Astrocyte (in vitro differentiated cells and primary cell): Measurements from ENCODE around the gene EFCAB10. TPM values are rescaled to one million over a fixed set of nuclear protein-coding genes. Genes with fewer than 3 reads are reported as not detected.

Experiments used
- DNase-seq: peaks from one replicate; pipeline ENCODE4 v3.0.0-alpha.2; 2010; ENCODE audit warnings: low read depth
- FAIRE-seq: peaks from 2 replicates; lab custom pipeline; 2011; peaks lifted over from hg19 to GRCh38; lab: Jason Lieb, UNC
- H2AFZ ChIP-seq: 2 replicates; pipeline ENCODE4 v1.6.0; 2012; ENCODE audit warnings: low read depth, low read length, inconsistent platforms
- H3K27ac ChIP-seq: 2 replicates; pipeline ENCODE4 v1.5.1; 2011; ENCODE audit warnings: low read depth, low read length, inconsistent platforms
- H3K27me3 ChIP-seq: 2 replicates; pipeline ENCODE4 v1.6.0; 2011; ENCODE audit warnings: low read length, inconsistent platforms; ENCODE audit not compliant: insufficient read depth
- H3K36me3 ChIP-seq: 2 replicates; pipeline ENCODE4 v1.5.1; 2011; ENCODE audit warnings: low read length, inconsistent platforms; ENCODE audit not compliant: insufficient read depth
- H3K4me1 ChIP-seq: 2 replicates; pipeline ENCODE4 v1.5.1; 2011; ENCODE audit warnings: low read length, inconsistent platforms; ENCODE audit not compliant: insufficient read depth
- H3K4me2 ChIP-seq: 2 replicates; pipeline ENCODE4 v1.6.0; 2012; ENCODE audit warnings: low read length, inconsistent platforms
- H3K4me3 ChIP-seq: 2 replicates; pipeline ENCODE4 v1.5.1; 2011; ENCODE audit warnings: low read depth, mild to moderate bottlenecking, low read length, inconsistent platforms; ENCODE audit not compliant: insufficient read depth
- H3K79me2 ChIP-seq: 2 replicates; pipeline ENCODE4 v1.6.0; 2012; ENCODE audit warnings: mild to moderate bottlenecking, low read length, inconsistent platforms; ENCODE audit not compliant: insufficient read depth
- H3K9ac ChIP-seq: 2 replicates; pipeline ENCODE4 v1.6.0; 2012; ENCODE audit warnings: mild to moderate bottlenecking, low read length, inconsistent platforms
- H3K9me3 ChIP-seq: 2 replicates; pipeline ENCODE4 v1.5.1; 2012; ENCODE audit warnings: low read depth, mild to moderate bottlenecking, low read length, inconsistent platforms; ENCODE audit not compliant: insufficient read depth
- H4K20me1 ChIP-seq: 2 replicates; pipeline ENCODE4 v1.6.0; 2012; ENCODE audit warnings: low read length, inconsistent platforms; ENCODE audit not compliant: insufficient read depth
- H3K27ac Mint-ChIP-seq: one replicate; pipeline ENCODE4 v1.8.0; 2021; ENCODE audit warnings: mild to moderate bottlenecking, mixed read lengths; ENCODE audit not compliant: unreplicated experiment
- H3K27me3 Mint-ChIP-seq: one replicate; pipeline ENCODE4 v1.8.0; 2021; ENCODE audit warnings: low read depth, mixed read lengths; ENCODE audit not compliant: unreplicated experiment
- H3K36me3 Mint-ChIP-seq: one replicate; pipeline ENCODE4 v1.8.0; 2021; ENCODE audit warnings: low read depth, mixed read lengths; ENCODE audit not compliant: unreplicated experiment
- H3K4me1 Mint-ChIP-seq: one replicate; pipeline ENCODE4 v1.8.0; 2021; ENCODE audit warnings: low read depth, mixed read lengths; ENCODE audit not compliant: unreplicated experiment
- H3K4me3 Mint-ChIP-seq: one replicate; pipeline ENCODE4 v1.8.0; 2021; ENCODE audit warnings: mild to moderate bottlenecking, moderate library complexity, mixed read lengths; ENCODE audit not compliant: unreplicated experiment
- H3K9me3 Mint-ChIP-seq: one replicate; pipeline ENCODE4 v1.8.0; 2021; ENCODE audit warnings: mild to moderate bottlenecking, mixed read lengths; ENCODE audit not compliant: unreplicated experiment
- CTCF ChIP-seq: IDR thresholded peaks from 2 replicates; pipeline ENCODE4 v1.5.1; 2011; ENCODE audit warnings: low read depth, mild to moderate bottlenecking, inconsistent platforms, low read length, moderate library complexity; ENCODE audit not compliant: insufficient read depth
- EZH2 ChIP-seq: IDR thresholded peaks from 2 replicates; pipeline ENCODE4 v1.6.1; 2012; ENCODE audit warnings: mild to moderate bottlenecking, low read length, inconsistent platforms; ENCODE audit not compliant: insufficient read depth
- total RNA-seq: library from RNA; stranded (reverse); gene quantifications from 2 replicates; pipeline ENCODE4 v1.2.1, GENCODE V29; 2021

The EFCAB10 gene
- total RNA-seq, 1 donor from 2014 or later = 0.52 TPM

- no peaks in the 10 kb centered on the region for H3K4me1 ChIP-seq
- no peak overlapping the region for H3K4me3 Mint-ChIP-seq
- H3K27me3 Mint-ChIP-seq = no peaks in the 10 kb centered on the region
- no peaks in the 10 kb centered on the region for H3K79me2 ChIP-seq
- H2AFZ ChIP-seq = no peak overlapping the region
- H3K9me3 Mint-ChIP-seq = no peaks in the 10 kb centered on the region
- H3K9me3 ChIP-seq = no peaks in the 10 kb centered on the region
- peaks cover 35% of the 10 kb centered on the region for H3K36me3 ChIP-seq
- H4K20me1 ChIP-seq = no peaks in the 10 kb centered on the region
- no peaks in the 10 kb centered on the region for H3K4me1 Mint-ChIP-seq
- no peak overlapping the region for H3K4me3 ChIP-seq
- DNase-seq = no peak
- TF ChIP-seq EZH2 (no peak), CTCF (no peak)
- H3K27me3 ChIP-seq = no peaks in the 10 kb centered on the region
- H3K36me3 Mint-ChIP-seq = peaks cover 3% of the 10 kb centered on the region
- no peak for FAIRE-seq
- no peak overlapping the region for H3K27ac ChIP-seq
- H3K4me2 ChIP-seq = no peak overlapping the region
- no peak overlapping the region for H3K27ac Mint-ChIP-seq
- no peak overlapping the region for H3K9ac ChIP-seq
Observed at GRCh38 chr7:105567821-105568220, 13.5 kb downstream of the EFCAB10 start.

DNA sequence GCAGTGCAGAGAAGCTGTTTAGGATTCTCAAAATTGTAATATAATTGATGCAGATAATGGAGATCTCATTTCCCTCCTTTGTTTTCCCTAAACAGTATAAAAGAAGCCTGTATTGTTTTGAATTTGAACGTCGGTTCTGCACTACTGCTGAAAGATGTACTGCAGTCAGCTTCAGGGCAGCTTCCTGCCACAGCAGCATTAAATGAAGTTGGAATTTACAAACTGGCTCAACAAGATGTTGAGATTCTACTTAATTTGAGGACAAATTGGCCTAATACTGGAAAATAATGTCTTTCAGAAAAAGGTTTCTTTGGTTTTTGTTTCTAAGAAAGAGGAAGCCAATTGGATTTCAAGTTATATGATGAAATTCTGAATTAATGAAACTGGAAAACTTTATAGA lies 14.3 kb downstream of the EFCAB10 start:
- no peaks in the 10 kb centered on the region for H3K27me3 Mint-ChIP-seq
- no peak overlapping the region for H3K4me2 ChIP-seq
- H2AFZ ChIP-seq = no peak overlapping the region
- H3K9ac ChIP-seq = no peak overlapping the region
- no peaks in the 10 kb centered on the region for H3K79me2 ChIP-seq
- H4K20me1 ChIP-seq = no peaks in the 10 kb centered on the region
- H3K36me3 ChIP-seq = peaks cover 35% of the 10 kb centered on the region
- H3K36me3 Mint-ChIP-seq = peaks cover 7% of the 10 kb centered on the region
- H3K9me3 Mint-ChIP-seq = no peaks in the 10 kb centered on the region
- no peak for DNase-seq
- H3K4me3 Mint-ChIP-seq = no peak overlapping the region
- no peaks in the 10 kb centered on the region for H3K4me1 ChIP-seq
- H3K4me1 Mint-ChIP-seq = no peaks in the 10 kb centered on the region
- no peak overlapping the region for H3K27ac ChIP-seq
- H3K27ac Mint-ChIP-seq = no peak overlapping the region
- no peak overlapping the region for H3K4me3 ChIP-seq
- FAIRE-seq = no peak
- no peaks in the 10 kb centered on the region for H3K9me3 ChIP-seq
- TF ChIP-seq CTCF (no peak), EZH2 (no peak)
- no peaks in the 10 kb centered on the region for H3K27me3 ChIP-seq

DNA sequence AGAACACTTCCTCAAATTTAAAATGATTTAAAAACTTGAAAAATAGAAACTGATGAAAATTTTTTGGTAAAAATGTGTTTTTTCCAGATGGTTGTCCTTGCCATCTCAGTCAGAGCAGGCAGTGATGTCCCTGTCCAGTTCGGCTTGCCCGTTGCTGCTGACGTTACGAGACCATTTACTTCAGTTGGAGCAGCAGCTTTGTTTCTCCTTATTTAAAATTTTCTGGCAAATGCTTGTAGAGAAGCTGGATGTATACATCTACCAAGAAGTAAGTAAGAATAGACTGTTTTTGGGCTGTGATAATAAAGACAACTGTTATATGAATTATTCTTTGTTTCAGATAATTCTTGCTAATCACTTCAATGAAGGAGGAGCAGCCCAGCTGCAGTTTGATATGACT lies 16.1 kb downstream of the EFCAB10 start:
- Histone ChIP-seq H3K4me2 (no peak overlapping the region), H3K27ac (no peak overlapping the region), H3K79me2 (no peaks in the 10 kb centered on the region), H3K4me3 (no peak overlapping the region), H2AFZ (no peak overlapping the region), H3K27me3 (no peaks in the 10 kb centered on the region), H3K9me3 (no peaks in the 10 kb centered on the region), H3K4me1 (no peaks in the 10 kb centered on the region), H4K20me1 (peaks cover 1% of the 10 kb centered on the region), H3K9ac (no peak overlapping the region), H3K36me3 (peaks cover 35% of the 10 kb centered on the region)
- no peak for TF ChIP-seq CTCF
- Mint-ChIP-seq H3K4me1 (no peaks in the 10 kb centered on the region), H3K4me3 (no peak overlapping the region), H3K27ac (no peak overlapping the region), H3K27me3 (no peaks in the 10 kb centered on the region), H3K36me3 (peaks cover 8% of the 10 kb centered on the region), H3K9me3 (no peaks in the 10 kb centered on the region)
- no peak for FAIRE-seq
- no peak for DNase-seq
